ENCODE measurements around the gene TBC1D19. TPM values are rescaled to one million over a fixed set of nuclear protein-coding genes. Genes with fewer than 3 reads are reported as not detected.
A peak's percentile ranks its signal among the peaks of the same experiment; 100 is the strongest.

TBC1D19 gene
- total RNA-seq, 2 experiments from 2014 or later = 3.8 to 4.1 TPM

- DNase-seq = no peak
- peaks cover 2% of the 10 kb centered on the region for H3K4me1 Mint-ChIP-seq (ENCODE audit: low read depth)
- intact Hi-C loops (cut with micrococcal nuclease) = no loop called here
- H3K27me3 Mint-ChIP-seq (ENCODE audit: low read depth) = no peaks in the 10 kb centered on the region
- H3K36me3 Mint-ChIP-seq (ENCODE audit: low read depth) = peaks cover 5% of the 10 kb centered on the region
- peaks cover 2% of the 10 kb centered on the region for H3K9me3 Mint-ChIP-seq
- H3K27ac Mint-ChIP-seq = no peak overlapping the region
- CTCF ChIA-PET = no interaction called here
- H3K4me3 Mint-ChIP-seq = no peak overlapping the region
These were observed 195.3 kb downstream of the TBC1D19 start for GRCh38 chr4:26779224-26779623.

DNA sequence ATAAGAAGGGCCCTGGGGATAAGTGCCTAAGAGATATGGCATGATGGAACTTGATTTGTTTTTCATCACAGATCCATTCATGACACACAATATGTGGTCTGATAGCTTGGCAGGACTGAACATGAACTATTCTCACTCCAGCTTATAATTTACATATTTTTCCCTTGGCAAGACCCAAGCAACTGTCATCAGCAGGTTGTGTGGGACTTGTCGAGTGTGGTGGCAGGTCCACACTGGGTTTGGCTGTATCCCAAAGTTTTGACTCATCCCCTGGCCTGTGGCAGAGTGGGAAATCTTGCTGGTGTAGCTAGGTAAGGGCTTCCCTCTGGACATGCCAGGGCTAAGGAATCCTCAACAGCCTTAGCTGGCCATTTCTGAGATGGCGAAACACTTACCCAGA, 195.8 kb downstream of the TBC1D19 start:
- Mint-ChIP-seq H3K27ac (no peak overlapping the region), H3K36me3 (ENCODE audit: low read depth) (peaks cover 5% of the 10 kb centered on the region), H3K4me1 (ENCODE audit: low read depth) (peaks cover 2% of the 10 kb centered on the region), H3K9me3 (no peaks in the 10 kb centered on the region), H3K4me3 (no peak overlapping the region), H3K27me3 (ENCODE audit: low read depth) (no peaks in the 10 kb centered on the region)
- intact Hi-C loops (cut with micrococcal nuclease) = no loop called here
- CTCF ChIA-PET = no interaction called here
- no peak for DNase-seq

DNA sequence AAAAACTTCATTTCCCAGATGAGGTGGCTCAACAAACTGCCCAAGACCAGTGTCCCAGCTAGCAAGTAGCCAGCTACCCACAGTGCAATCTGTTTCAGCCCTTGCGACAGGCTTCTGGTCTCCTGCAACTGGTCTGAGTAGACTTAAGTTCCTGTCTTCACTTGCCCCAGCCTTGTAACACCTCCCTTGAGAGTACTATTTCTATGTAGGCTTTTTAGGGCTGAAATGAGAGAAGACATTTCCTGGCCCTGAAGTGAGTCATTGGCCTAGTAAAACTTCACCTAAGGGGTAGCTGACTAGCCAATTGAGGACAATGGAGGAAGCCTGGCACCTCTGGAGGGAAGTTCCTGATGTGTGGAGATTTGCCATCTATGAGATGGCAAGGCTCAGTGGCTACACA, 196.7 kb downstream of the TBC1D19 start:
- intact Hi-C loops (cut with micrococcal nuclease) = no loop called here
- Mint-ChIP-seq H3K9me3 (no peaks in the 10 kb centered on the region), H3K4me1 (ENCODE audit: low read depth) (peaks cover 2% of the 10 kb centered on the region), H3K4me3 (no peak overlapping the region), H3K36me3 (ENCODE audit: low read depth) (peaks cover 1% of the 10 kb centered on the region), H3K27ac (no peak overlapping the region), H3K27me3 (ENCODE audit: low read depth) (no peaks in the 10 kb centered on the region)
- DNase-seq = no peak
- CTCF ChIA-PET = no interaction called here

DNA sequence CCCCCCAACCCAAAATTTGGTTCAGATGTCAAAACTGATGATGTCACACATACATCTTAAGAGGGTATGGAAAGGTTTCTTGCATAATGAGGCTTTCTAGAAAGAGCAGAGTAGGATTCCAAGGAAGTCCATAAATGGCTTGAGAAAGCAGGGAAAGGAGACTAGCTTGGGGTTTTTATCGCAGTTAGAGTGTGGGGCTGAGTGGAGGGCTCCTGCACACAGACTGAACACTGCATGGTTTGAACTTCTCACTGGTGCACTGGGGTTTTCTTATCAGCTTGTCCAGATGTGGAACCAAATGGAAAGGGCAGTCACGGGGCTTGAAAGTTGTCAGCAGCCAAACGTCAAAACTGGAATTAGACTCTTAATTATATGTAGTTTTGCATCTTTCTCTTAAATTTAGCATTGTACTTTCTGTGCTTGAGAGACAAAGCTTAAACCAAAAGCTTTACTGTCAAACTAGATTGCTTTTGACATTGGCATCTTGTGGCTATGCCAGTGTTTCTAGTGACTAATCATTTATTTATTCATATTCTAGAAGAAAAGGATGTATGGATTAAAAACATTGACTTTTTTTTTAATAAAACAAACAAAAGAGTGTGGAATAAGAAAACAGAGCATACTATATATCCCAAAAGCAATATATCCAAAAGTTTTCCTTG, 198.4 kb downstream of the TBC1D19 start:
- Mint-ChIP-seq H3K27ac (no peak overlapping the region), H3K4me1 (ENCODE audit: low read depth) (peaks cover 3% of the 10 kb centered on the region), H3K27me3 (ENCODE audit: low read depth) (no peaks in the 10 kb centered on the region), H3K36me3 (ENCODE audit: low read depth) (peaks cover 1% of the 10 kb centered on the region), H3K9me3 (no peaks in the 10 kb centered on the region), H3K4me3 (no peak overlapping the region)
- CTCF ChIA-PET = interaction anchor here (1.0 kb wide), 1 partner anchor 224 kb away, joined by 4 read pairs; no protein-coding TSS in a partner anchor
- no peak for DNase-seq
- intact Hi-C loops (cut with micrococcal nuclease) = no loop called here

DNA sequence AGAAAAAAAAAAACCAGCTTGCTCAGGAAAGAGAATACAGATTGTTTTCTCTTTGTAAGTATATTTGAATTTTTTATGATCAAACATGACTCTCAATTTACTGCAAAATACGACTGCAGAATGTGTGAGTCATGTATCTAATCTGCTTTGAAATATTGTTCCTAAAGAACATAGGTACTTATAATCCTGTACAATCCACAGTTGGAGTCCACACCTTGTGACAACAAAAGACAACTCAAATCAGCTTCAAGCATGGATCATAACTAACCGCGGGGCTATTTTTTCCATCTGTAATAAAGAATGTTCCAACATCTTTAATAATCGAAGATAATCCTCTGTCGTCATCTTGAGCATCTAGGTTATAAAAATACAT, 198.9 kb downstream of the TBC1D19 start:
- CTCF ChIA-PET = interaction anchor here (1.0 kb wide), 1 partner anchor 224 kb away, joined by 4 read pairs; no protein-coding TSS in a partner anchor

GRCh38 chr4:26784207-26784865, 200.5 kb downstream of the TBC1D19 start:
- CTCF ChIA-PET = no interaction called here
- Mint-ChIP-seq H3K36me3 (ENCODE audit: low read depth) (no peaks in the 10 kb centered on the region), H3K9me3 (no peaks in the 10 kb centered on the region), H3K4me1 (ENCODE audit: low read depth) (peaks cover 15% of the 10 kb centered on the region), H3K27ac (no peak overlapping the region), H3K4me3 (no peak overlapping the region), H3K27me3 (ENCODE audit: low read depth) (peaks cover 2% of the 10 kb centered on the region)
- intact Hi-C loops (cut with micrococcal nuclease) = no loop called here
- DNase-seq = no peak

More for the DNA sequence above, 198.9 kb downstream of the TBC1D19 start:
- Mint-ChIP-seq H3K36me3 (ENCODE audit: low read depth) (peaks cover 1% of the 10 kb centered on the region), H3K27me3 (ENCODE audit: low read depth) (no peaks in the 10 kb centered on the region), H3K4me1 (ENCODE audit: low read depth) (peaks cover 8% of the 10 kb centered on the region), H3K4me3 (no peak overlapping the region), H3K27ac (no peak overlapping the region), H3K9me3 (no peaks in the 10 kb centered on the region)
- intact Hi-C loops (cut with micrococcal nuclease) = no loop called here
- no peak for DNase-seq

GRCh38 chr4:26785312-26785711, 201.4 kb downstream of the TBC1D19 start:
- H3K27ac Mint-ChIP-seq = no peak overlapping the region
- H3K4me3 Mint-ChIP-seq = no peak overlapping the region
- H3K36me3 Mint-ChIP-seq (ENCODE audit: low read depth) = no peaks in the 10 kb centered on the region
- H3K4me1 Mint-ChIP-seq (ENCODE audit: low read depth) = peaks cover 15% of the 10 kb centered on the region
- no peaks in the 10 kb centered on the region for H3K9me3 Mint-ChIP-seq
- peaks cover 2% of the 10 kb centered on the region for H3K27me3 Mint-ChIP-seq (ENCODE audit: low read depth)
- intact Hi-C loops (cut with micrococcal nuclease) = loop anchor here (5.0 kb wide), 1 partner anchor 217 kb away; no protein-coding TSS in a partner anchor
- no peak for DNase-seq
- CTCF ChIA-PET = no interaction called here

DNA sequence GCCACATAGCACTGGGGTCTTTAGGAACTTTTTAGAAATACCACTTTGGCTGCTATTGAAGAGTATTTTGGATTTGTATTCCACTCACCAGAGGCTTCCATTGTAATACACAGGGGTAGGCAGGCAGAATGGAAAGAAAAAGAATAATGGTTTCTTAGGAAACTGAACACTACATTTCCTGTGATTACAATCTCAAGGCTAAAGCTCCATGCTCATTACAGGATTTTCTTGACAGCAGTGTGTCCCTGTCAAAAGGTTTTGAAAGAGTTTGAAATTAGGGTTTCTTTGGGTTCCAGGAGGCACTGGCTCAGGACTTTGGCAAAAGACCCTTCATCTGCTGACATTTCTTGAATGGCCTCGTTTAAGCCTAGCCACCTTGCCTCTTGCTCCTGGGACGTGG, 201.9 kb downstream of the TBC1D19 start:
- no peak for DNase-seq
- no peak overlapping the region for H3K27ac Mint-ChIP-seq
- peaks cover 2% of the 10 kb centered on the region for H3K27me3 Mint-ChIP-seq (ENCODE audit: low read depth)
- H3K36me3 Mint-ChIP-seq (ENCODE audit: low read depth) = no peaks in the 10 kb centered on the region
- H3K9me3 Mint-ChIP-seq = no peaks in the 10 kb centered on the region
- intact Hi-C loops (cut with micrococcal nuclease) = loop anchor here (5.0 kb wide), 1 partner anchor 216 kb away; no protein-coding TSS in a partner anchor
- CTCF ChIA-PET = no interaction called here
- H3K4me1 Mint-ChIP-seq (ENCODE audit: low read depth) = peaks cover 15% of the 10 kb centered on the region
- no peak overlapping the region for H3K4me3 Mint-ChIP-seq

- no peak for DNase-seq
- no peak overlapping the region for H3K4me3 Mint-ChIP-seq
- H3K9me3 Mint-ChIP-seq = no peaks in the 10 kb centered on the region
- peaks cover 2% of the 10 kb centered on the region for H3K27me3 Mint-ChIP-seq (ENCODE audit: low read depth)
- CTCF ChIA-PET = interaction anchor here (1.9 kb wide), 1 partner anchor 223 kb away, joined by 6 read pairs; no protein-coding TSS in a partner anchor
- H3K4me1 Mint-ChIP-seq (ENCODE audit: low read depth) = peaks cover 13% of the 10 kb centered on the region
- intact Hi-C loops (cut with micrococcal nuclease) = loop anchor here (5.0 kb wide), 1 partner anchor 215 kb away; no protein-coding TSS in a partner anchor
- H3K27ac Mint-ChIP-seq = no peak overlapping the region
- H3K36me3 Mint-ChIP-seq (ENCODE audit: low read depth) = no peaks in the 10 kb centered on the region
These were observed 203.0 kb downstream of the TBC1D19 start for GRCh38 chr4:26786916-26787315.

- Mint-ChIP-seq H3K4me3 (no peak overlapping the region), H3K9me3 (no peaks in the 10 kb centered on the region), H3K36me3 (ENCODE audit: low read depth) (no peaks in the 10 kb centered on the region), H3K27me3 (ENCODE audit: low read depth) (peaks cover 2% of the 10 kb centered on the region), H3K27ac (no peak overlapping the region), H3K4me1 (ENCODE audit: low read depth) (peaks cover 13% of the 10 kb centered on the region)
- peak; percentile 77 for DNase-seq
- CTCF ChIA-PET = interaction anchor here (0.6 to 1.9 kb wide), 2 partner anchors 222 to 400 kb away, joined by 5 to 6 read pairs; no protein-coding TSS in a partner anchor
- intact Hi-C loops (cut with micrococcal nuclease) = loop anchor here (1.0 to 5.0 kb wide), 3 partner anchors 73 to 223 kb away; partner anchors contain the start of gene STIM2
These were observed 203.8 kb downstream of the TBC1D19 start for GRCh38 chr4:26787461-26788340.

DNA sequence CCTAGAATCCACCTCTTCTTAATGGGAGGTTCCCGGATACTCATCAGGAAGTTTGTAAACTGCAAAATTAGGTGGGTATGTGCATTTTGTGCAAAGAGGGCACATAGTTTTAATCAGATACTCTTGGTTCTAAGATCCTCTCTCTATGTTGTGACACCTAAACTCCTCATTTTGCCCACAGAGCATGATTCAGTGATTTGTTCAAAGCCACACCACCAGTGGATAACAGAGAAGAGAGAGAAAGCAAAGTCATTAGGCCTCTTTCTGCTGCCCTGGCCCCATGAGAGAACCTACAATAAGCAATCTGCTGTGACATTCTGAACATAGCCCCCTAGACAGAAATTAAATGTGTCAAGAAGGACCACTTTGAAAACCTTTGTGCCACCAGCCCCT, 204.5 kb downstream of the TBC1D19 start:
- Mint-ChIP-seq H3K4me3 (no peak overlapping the region), H3K4me1 (ENCODE audit: low read depth) (peaks cover 13% of the 10 kb centered on the region), H3K27me3 (ENCODE audit: low read depth) (peaks cover 2% of the 10 kb centered on the region), H3K9me3 (no peaks in the 10 kb centered on the region), H3K36me3 (ENCODE audit: low read depth) (no peaks in the 10 kb centered on the region), H3K27ac (no peak overlapping the region)
- intact Hi-C loops (cut with micrococcal nuclease) = loop anchor here (1.0 to 5.0 kb wide), 3 partner anchors 72 to 222 kb away; partner anchors contain the start of gene STIM2
- DNase-seq = no peak
- CTCF ChIA-PET = interaction anchor here (1.9 kb wide), 1 partner anchor 221 kb away, joined by 6 read pairs; no protein-coding TSS in a partner anchor

GRCh38 chr4:26789208-26789607, 205.3 kb downstream of the TBC1D19 start:
- CTCF ChIA-PET = interaction anchor here (0.6 to 0.8 kb wide), 2 partner anchors 221 to 328 kb away, joined by 3 read pairs; no protein-coding TSS in a partner anchor
- Mint-ChIP-seq H3K4me1 (ENCODE audit: low read depth) (peaks cover 13% of the 10 kb centered on the region), H3K9me3 (no peaks in the 10 kb centered on the region), H3K4me3 (no peak overlapping the region), H3K27ac (no peak overlapping the region), H3K36me3 (ENCODE audit: low read depth) (no peaks in the 10 kb centered on the region), H3K27me3 (ENCODE audit: low read depth) (peaks cover 2% of the 10 kb centered on the region)
- no peak for DNase-seq
- intact Hi-C loops (cut with micrococcal nuclease) = loop anchor here (5.0 kb wide), 1 partner anchor 213 kb away; no protein-coding TSS in a partner anchor

Data from activated naive CD4-positive, alpha-beta T cell treated with anti-CD3 and anti-CD28 coated beads for 36 hours (primary cell).